NCI-H2029 (cell line): Measurements from ENCODE around the gene RAP2B.
A peak's percentile ranks its signal among the peaks of the same experiment; 100 is the strongest.
"Not testable (repeated sequence)": the region's sequence is repeated elsewhere in the genome, so short reads cannot be mapped to it uniquely, and the experiment has no call there.

ENCODE experiments used
- DNase-seq: peaks from one replicate; lab custom pipeline; 2025; lab: John Stamatoyannopoulos, UW

Gene RAP2B

DNA sequence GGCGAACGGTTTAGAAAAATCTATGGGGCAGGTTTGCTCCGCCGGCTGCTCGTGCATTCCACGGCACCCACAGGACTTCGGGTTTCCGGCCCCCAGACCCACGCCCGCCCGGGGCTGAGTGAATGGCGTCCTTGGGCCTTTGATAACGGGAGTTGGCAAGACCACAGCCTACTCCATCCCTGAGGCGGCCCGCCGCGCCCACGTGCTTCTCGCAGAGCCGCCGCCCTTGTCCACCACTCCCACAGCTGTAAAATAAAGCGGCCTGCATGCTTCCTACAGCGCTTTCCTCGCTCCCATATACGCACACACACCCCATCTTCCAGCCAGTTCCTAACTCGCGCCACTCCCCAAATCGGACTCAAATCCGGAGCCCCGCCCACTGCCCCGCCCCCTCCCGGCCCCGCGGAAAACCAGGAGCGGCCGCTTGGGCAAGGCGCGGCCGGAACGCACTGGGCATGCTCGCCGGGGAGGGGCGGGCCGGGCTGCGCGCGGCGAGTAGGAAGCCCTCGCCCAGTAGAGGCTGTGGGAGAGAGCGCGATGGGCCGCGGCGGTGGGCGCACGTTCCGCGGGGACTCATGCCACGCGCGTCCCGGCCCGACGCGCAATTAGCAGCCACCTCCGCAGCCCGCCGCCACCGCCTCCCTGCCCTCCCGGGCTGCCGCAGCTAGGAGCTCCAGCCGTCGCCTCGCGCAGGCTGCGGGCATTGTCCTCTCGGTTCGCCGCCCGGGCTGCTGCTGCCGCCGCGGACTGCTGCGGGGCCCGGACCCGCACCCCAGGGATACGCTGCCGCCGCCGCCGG is at the start of gene RAP2B:
TSS of gene RAP2B (plus strand) at position 513 of the 799 bp plus-strand sequence. CDS start 468 bp downstream, outside the sequence.
- DNase-seq, result peak; percentile 21

DNA sequence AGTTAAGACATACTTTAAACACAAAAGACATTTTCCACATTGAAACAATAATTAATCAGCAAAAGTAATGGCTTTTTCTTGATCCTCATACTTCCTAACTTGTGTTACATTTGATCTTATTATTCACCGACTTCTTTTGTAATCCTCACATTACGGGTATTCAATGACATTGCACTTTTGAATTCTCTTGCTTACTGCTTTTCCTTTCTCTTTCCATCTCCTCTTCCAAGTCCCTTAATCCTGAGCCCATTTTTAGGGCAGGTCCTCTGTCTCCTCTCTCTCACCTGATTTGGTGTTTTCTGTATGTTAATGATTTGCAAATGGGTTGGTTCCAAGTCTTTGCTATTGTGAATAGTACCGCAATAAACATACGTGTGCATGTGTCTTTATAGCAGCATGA is 48.5 kb upstream of the RAP2B start:
- DNase-seq, result no peak

DNA sequence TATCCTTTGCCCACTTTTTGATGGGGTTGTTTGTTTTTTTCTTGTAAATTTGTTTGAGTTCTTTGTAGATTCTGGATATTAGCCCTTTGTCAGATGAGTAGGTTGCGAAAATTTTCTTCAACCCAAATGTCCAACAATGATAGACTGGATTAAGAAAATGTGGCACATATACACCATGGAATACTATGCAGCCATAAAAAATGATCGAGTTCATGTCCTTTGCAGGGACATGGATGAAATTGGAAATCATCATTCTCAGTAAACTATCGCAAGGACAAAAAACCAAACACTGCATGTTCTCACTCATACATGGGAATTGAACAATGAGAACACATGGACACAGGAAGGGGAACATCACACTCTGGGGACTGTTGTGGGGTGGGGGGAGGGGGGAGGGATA is 47.8 kb upstream of the RAP2B start:
- not testable (repeated sequence) for DNase-seq

DNA sequence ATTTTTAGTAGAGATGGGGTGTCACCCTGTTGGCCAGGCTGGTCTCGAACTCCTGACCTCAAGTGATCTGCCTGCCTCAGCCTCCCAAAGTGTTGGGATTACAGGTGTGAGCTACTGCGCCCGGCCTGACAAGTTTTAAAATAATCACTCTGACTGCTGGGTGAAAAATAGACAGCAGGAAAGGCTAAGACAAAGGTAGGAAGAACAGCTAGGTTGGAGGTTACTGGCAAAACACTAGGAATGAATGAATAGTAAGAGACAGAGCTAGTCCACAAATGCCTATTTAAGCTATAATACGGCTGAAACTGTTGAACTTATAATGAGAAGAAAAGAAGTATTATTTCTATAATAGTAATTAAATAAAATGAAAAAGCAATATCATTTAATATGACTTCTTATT is 46.7 kb upstream of the RAP2B start:
- DNase-seq, result no peak

DNA sequence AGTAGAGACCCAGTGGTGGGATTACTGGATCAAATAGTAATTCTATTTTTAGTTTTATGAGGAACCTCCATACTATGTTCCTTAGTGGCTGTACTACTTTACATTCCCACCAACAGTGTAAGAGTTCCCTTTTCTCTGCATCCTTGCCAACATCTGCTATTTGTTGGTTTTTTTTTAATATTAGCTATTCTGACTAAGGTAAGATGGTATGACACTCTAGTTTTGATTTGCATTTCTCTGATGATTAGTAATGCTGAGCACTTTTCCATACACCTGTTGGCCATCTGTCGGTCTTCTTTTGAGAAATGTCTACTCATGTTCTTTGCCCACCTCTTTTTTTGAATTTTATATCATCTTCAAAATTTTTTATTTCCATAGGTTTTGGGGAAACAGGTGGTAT is 34.2 kb upstream of the RAP2B start:
- no peak for DNase-seq

DNA sequence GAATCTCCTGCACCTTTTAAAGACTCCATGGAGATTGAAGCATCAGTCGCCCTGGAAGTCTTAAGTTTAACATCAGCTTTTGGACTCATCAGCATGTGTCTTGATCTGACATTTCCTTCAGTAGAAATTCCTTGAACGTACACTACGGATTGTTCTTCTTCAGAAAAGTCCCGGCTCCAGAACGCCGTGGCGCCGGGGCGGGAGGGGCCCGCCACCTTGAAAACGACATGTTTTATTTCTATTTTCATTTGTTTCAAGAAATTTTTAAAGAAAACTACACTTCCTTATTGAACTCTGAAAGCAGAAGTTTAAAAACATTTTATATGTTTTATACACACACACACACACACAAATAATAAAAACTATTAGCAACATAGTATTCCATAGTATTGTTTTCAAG is 32.6 kb upstream of the RAP2B start:
- no peak for DNase-seq

DNA sequence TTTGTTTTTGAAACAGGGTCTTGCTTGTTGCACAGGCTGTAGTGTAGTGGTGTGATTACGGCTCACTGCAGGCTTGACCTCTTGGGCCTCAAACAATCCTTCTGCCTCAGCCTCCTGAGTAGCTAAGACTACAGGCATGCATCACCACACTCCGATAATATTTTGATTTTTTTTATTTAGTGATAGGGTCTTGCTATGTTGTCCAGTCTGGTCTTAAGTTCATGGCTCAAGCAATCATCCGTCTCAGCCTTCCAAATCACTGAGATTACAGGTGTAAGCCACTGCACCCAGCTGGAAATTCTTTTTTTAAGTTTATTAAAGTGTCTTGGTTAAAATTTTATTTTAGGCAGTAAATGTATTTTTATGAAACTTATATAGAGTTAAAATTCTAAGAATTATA is 32.2 kb upstream of the RAP2B start:
- DNase-seq, result no peak

DNA sequence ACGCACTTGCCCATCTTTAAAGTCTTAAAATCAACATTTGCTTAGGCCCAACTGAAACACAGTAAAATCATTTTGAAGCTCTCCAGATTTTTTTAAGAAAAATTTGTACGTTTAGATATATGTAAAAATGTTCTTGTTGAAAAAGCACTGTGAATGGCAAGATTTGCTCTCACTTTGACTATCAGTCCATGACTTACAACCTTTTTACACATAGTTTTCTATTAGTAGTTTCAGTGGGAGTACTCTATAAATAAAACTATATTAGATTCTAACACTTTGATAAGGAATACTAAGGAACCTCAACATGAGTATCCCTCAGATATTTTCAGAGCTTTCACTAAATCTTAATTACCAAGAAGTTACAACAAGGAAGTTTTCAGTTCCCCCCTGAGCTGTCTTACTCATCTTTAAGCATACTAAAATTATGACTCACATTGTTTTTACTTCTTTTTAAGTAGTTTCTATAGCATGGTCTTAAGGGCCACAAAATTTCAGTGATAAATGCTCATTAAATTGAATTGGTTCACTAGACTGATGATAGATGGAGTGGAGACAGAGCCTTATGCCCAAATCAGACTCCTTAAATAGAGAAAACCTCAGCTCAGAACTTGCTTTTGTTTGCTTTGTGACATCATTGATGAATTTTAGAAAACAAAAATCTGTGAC is 31.6 kb upstream of the RAP2B start:
- no peak for DNase-seq

DNA sequence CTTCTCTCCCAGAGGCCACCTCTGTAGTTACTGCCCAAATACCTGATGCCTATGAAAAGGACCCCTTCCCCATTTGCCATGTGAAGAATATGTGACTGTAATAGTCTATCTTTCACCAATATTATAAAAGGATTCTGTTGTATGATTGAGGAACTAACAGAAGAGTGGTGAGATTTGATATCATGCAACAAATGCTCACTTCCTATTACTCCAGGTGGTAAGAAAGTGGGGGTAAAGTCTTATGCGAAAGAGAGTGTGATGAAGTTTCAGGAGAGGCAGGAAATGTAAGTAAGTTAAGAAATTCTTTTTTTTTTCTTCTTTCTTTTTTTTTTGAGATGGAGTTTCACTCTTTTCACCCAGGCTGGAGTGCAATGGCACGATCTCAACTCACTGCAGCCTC is 24.4 kb upstream of the RAP2B start:
- no peak for DNase-seq

DNA sequence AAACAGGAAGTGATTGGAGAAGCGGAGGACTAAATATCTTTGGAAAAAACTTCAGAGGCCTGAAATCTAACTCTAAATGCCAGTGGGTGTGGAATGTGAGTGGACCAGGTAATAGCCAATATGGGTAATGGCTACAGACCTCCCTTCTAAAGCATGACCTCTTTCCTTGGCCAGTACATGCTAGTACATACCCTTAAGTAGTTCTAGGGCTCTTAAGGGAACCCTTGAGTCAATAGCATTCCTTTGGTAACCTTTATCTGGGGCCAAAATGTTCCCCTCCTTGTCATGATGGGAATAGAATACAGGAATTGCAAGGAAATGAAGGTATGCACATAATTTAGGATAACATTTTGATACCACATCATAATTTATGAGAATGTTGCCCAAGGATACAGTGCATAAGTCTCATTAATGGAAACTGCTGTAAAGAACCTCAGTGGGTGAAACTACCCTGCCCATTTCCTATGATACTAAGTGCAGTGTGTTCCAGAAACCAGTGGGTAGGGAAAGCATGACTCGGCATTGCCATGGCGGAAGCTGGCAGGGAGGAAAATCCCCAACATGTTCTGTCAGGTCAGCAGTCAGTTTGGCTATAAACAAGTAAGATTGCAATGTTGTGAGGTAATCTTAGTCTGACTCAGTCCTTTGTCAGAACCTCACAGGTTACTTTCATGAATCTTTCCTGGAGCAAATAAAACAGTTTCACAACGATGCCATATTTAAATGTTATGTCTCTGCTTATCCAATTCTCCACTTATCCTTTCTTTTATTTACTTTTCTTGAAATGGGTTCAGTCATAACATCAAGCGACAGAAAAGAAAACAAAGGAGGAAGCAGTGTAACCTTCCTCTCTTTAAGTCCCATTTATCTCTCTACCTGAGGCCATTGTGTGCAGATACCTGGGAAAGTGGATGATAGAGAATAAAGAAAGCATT is 23.5 kb upstream of the RAP2B start:
- DNase-seq, result no peak

DNA sequence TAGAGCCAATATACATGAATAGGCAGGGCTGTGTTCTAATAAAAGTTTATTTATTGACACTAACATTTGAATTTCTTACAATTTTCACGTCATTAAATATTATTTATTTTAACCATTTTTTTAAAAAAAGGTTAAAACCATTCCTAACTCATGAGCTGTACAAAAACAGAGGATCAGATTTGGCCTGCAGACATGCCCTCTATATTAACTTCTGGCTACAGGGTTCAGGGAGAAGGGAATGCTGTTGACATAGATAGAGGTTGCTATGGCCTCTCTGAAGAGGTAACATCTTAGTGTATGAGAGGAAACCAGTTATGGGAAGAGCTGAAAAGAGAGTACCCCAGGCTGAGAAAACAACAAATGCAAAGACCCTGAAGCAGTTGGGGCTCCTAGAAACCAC is 19.1 kb upstream of the RAP2B start:
- no peak for DNase-seq

DNA sequence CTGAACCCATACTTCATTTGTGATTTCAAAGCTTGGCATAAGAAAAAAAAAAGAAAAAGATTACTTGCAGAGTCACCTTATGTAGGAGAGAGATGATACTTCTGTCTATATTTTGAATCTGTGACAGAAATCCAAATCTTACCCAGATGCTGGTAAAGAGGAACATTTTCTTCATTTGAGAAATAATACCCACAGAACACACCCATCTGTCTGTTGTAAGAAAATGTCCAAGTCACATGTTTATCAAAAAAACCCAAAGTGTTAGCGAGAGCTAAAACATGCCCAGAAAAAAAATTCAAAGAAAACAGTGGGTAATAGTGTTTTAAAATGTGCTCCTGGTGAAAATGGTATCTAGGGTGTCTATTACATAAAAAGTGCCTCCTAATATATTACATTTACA is 18.0 kb upstream of the RAP2B start:
- DNase-seq, result no peak

DNA sequence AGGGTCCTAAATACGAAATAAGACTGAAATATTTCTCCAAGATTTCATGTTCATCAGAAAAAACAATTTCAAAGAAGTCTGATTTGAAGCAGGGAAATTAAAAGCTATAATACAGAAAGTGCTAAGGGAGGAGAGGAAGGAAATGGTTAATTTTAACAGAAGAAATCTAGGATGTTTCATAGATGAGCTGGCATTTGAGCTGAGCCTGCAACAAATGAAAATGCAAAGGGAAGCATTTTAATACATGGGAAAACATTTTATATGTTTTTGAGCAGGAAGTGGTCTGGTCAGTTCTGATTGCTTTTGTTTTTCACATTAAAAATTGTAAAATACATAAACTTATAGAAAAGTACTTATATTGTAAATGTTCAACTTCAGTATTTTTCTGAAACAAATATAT is 17.2 kb upstream of the RAP2B start:
- DNase-seq, result no peak

DNA sequence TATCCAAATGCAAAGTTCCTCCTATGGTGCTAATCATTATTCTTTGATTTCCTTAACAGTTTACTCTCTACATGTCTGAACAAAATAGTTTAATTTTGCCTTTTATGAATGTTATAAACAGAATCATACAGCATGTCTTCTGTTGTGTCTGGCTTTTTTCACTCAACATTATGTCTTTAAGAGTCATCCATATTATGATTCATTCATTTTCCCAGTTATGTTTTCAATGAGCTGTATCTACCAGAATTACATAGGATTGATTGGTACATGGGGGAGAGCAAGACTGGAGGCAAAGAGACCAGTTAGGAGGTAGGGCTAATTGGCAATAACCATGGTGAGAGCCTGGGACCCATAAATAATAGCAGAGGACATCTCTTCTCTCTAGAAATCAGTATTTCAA is 16.6 kb upstream of the RAP2B start:
- DNase-seq, result no peak

DNA sequence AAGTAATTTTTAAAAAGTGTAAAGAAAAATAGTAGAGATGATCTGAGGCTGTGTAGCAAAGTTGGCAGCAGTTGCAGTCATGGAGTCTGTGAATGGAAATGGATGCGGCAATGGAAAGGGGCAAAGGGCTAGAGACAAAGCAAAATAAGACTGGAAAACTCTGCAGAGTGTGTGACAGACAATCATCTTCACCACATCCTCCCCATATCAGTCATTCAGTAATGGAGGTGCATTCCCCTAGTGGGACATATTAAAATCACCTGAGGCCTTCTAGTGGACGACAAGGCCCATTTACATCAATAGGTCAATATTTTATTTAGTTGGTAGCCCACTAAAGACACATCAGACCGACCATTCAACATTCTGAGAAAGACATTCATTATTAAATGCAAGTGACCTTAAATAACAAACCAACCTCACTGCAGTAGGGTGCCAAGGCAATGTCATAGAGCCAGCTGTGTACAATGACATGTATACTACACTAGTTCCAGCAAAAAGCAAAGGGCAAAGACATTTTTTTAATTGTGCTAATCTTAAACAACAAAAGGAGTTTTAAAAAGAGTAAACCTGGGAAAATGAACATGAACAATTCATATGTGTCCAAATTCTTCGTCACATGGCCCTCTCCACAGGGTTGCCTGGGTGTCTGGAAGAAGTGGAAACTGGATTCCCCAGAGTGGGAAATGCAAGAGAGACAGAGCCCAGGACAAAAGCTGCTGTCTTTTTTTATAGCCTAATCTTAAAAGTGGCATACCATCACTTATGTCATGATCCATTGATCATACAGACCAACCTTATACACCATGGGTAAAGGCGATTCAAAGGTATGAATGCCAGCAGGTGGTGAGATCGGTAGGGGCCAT is 15.6 kb upstream of the RAP2B start:
- DNase-seq, result no peak

DNA sequence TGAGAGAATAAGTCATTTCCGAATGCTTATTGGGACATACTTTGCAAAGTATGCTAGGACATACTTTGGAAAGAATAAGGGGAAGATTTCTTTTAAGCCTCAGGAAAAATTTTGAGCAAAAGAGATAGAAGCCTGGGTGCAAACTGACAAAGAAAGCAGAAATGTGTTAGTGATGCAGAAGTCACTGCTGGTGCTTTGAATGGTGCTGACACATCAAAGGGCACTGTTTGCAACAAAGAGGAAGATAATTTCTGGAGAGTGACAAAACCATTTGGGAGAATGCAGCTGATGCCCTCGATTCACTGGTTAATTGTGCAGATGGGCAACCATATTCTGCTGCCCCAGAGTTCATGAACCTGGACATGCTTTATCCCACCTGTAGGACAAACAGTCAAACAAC is 11.0 kb upstream of the RAP2B start:
- no peak for DNase-seq

DNA sequence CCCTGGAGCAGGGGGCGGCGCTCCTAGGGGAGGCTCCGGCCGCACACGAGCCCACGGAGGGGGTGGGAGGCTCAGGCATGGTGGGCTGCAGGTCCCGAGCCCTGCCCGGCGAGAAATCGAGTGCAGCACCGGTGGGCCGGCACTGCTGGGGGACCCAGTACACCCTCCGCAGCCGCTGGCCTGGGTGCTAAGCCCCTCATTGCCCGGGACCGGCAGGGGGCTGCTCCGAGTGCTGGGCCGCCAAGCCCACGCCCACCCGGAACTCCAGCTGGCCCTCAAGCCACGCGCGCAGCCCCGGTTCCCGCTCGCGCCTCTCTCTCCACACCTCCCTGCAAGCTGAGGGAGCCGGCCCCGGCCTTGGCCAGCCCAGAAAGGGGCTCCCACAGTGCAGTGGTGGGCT is 6.2 kb upstream of the RAP2B start:
- DNase-seq, result not testable (repeated sequence)

DNA sequence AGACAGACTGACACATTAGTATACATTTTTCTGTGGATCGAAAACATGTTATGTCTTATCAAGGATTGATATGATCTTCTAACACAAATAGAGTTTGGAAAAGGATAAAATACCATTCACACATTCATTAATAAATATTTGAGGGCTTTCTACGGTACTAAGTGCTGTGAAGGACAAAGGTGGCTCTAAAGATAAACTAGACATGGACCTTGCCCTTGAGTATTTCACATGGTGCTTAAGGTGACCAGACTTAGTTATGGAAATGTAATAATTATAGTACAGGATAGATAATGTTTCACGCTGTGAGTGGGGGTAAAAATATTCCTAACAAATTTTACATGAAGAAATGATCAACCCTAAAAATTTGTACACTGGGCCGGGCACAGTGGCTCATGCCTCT is 3.8 kb upstream of the RAP2B start:
- DNase-seq, result no peak

DNA sequence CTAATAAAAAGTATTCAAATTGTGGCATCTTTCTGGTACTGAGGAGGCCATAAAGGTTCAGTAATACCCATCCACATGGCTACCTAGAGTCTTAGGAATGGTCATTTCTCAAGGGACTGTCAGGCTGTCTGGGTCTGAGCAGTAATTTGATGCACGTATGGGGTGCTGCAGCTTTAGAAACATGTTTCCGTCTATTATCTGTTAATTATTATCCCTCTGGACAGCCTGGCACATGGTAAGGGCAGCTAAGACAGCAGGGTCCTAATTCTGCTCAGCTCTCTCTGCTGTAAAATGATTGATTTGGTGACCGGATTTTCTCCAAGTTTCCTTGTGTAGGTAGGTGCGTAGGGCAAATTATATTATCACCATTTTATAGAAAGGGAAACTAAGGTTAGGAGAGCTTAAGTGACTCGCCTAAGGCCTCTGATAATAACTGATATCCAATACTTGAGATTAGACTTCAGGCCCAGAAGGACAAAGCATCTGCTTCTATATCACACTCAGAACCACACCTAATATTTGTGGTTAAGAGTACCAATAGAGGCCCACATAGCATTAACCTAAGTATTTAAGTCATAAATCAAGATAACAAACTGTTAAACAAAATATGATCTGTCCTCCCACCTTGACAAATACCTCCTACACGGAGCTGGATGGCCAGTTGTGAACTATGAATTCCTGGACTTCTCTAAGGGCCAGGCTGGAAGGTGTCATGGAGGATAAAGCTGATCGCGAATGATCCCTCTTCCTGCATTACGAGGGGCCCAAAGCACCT is 2.9 kb upstream of the RAP2B start:
- DNase-seq, result no peak

DNA sequence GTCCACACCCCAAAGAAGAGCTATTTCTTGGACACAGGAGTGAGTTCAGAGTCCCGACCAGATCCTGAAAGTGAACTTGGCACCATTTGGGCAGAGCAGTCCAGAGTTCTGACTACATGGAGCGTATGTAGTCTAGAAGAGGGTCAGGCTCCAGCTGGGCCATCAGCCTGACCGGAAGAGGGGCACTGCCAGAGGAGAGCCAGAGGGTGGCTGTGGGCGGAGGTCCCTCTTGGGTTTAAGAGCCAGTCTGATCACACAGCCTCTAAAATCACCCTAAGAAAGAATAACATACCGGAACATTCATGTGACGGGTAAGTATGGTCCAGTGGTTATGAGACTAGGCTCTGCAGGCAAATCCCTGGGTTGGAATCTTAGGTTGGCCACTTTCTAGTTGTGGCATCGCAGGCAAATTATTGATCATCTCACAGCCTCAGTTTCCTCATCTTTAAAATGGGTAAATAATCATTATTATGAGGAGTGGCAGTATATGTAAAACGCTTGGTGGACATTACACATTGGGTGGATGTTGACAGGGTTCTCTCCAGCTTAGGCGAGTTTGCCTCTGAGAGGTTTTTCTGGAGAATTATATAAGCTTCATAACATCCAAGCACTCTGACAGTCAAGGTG is 2.1 kb upstream of the RAP2B start:
- DNase-seq, result no peak
